Stimulated activated CD8-positive, alpha-beta memory T cell treated with anti-CD3 and anti-CD28 coated beads, Interleukin-12 subunit alpha, Interleukin-12 subunit beta, amount 100 ng/mL, for 4 hours (primary cell): ENCODE results near the gene CLIP1.
"Not testable (repeated sequence)": the region's sequence is repeated elsewhere in the genome, so short reads cannot be mapped to it uniquely, and the experiment has no call there.

ENCODE experiments used
- DNase-seq: peaks from one replicate; pipeline ENCODE4 v3.0.0-alpha.2; 2020; ENCODE audit warnings: low read depth

Gene CLIP1

GRCh38 chr12:122395319-122395718 is 27.1 kb downstream of the CLIP1 start:
- no peak for DNase-seq

DNA sequence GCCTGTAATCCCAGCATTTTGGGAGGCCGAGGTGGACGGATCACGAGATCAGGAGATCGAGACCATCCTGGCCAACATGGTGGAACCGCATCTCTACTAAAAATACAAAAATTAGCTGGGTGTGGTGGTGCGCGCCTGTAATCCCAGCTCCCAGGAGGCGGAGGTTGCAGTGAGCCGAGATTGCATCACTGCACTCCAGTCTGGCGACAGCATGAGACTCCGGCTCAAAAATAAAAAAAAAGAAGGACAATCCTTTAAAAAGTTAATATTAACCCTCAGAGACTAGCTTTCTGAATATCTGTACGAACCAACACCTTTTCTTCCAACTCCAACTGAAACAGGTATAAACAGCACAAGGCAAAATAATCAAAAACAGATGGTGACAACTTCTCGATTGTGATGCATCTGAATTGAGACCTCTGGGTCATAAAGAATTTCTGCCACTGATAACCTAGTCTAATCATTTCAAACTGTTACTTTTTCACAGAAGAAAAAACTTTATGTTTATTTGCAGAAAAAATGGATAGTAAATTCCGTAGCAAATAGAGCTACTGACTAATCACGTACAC is 27.8 kb downstream of the CLIP1 start:
- DNase-seq = no peak

- DNase-seq = no peak
Observed at GRCh38 chr12:122393817-122394216, 28.7 kb downstream of the CLIP1 start.

GRCh38 chr12:122392411-122392810 is 30.1 kb downstream of the CLIP1 start:
- DNase-seq = no peak

DNA sequence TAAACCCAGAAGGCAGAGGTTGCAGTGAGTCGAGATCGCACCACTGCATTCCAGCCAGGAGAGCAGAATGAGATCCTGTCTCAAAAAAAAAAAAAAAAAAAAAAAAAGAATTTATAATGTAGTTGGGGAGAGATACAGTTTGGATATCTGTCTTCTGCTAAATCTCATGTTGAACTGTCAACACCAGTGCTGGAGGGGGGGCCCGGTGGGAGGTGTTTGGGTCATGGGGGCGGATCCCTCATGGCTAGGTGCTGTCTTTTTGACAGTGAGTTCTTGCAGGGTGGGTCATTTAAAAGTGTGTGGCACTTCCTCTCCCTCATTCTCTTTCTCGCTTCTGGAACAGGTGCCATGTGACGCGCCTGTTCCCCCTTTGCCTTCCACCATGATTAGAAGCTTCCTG is 32.8 kb downstream of the CLIP1 start:
- no peak for DNase-seq

DNA sequence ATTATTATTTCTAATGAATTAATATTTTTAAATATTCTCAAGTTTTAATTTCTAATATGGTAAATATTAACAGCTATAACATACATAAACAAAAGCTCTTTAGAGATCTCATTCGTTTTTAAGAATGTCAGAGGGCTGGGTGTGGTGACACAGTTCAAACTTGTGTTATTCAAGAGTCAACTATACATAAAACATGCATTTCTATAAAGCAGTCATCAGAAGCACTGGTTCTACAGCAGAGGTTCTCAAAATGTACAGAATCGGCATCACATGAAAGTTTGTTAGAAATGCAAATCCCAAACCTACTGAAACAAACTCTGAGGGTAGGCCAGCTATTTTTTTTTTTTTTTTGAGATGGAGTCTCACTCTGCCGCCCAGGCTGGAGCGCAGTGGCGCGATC is 34.6 kb downstream of the CLIP1 start:
- no peak for DNase-seq

DNA sequence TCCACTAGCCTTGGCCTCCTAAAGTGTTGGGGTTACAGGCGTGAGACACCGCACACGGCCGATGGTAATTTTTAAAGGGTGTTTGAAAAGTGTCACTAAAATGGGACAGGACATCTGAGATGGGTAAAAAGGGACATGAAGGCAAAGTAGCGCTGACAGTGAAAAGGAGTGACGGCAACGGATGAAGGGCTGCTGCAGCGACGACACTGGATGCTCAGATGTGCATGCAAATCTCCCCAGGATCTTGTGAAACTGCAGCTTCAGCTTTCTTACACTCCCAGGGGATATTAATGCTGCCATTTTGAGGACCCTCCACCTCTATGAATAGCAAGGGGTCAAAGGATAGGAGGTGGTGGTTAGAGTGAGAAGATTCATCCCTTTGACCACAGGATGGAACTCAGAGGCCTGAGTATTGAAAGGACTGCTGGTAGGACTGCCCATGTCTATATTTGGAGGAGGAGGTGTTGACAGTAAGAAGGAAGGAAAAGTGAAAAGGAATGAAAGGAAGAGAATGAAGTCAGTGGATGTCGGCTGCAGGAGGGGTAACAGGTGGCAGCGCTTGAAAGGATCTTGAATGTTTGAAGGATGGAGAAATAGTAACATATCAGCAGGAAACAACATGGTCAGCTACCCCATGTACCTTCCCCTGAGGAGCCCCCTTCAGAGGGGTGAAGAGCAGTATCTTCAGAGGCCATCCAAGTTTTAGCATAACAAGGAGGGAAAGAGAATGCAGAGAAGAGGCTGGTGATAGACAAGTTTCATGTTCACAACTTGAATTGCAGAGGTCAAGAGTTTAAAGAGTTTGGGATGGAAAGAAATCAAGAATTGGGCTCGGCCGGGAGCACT is 37.1 kb downstream of the CLIP1 start:
- DNase-seq = no peak

DNA sequence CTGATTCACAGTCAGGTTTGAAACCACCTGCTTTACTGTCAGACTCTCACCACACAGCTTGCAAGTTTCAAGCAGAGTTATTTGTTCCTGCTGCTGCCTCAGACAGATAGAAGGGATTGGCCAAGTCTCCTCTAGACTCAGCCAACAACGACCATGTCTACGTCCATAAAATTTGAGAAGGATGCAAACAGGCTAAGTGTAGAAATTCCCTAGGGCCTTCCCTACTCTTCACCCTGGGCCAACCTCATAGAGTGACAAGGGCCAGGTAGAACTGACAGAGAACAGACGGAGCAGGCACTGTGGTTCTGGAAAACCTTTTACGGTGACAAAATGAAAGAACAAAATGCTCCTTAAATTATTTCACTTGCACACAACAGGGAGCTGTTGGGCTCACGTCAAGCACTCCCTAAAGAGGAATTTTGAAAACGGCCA is 39.5 kb downstream of the CLIP1 start:
- DNase-seq = no peak

DNA sequence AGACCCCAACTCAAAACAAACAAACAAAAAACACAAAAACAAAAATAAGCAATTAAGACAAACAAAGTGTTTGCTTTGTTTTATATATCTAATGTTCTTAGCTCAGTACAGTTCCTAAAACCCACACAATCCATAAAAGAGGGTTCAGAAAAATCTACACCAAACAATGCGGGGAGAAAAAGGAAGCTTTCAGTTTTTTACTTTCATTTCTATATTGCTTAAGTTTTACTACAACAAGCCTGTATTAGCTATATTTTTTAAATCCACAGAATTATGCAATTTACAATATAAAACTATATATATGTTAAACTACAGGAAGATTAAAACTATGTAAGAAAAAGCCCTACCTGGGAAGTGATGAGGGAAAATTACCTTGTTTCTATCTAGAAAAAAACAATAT is 41.4 kb downstream of the CLIP1 start:
- no peak for DNase-seq

GRCh38 chr12:122376751-122377150 is 45.7 kb downstream of the CLIP1 start:
- DNase-seq = not testable (repeated sequence)

GRCh38 chr12:122374707-122375106 is 47.8 kb downstream of the CLIP1 start:
- DNase-seq = no peak

DNA sequence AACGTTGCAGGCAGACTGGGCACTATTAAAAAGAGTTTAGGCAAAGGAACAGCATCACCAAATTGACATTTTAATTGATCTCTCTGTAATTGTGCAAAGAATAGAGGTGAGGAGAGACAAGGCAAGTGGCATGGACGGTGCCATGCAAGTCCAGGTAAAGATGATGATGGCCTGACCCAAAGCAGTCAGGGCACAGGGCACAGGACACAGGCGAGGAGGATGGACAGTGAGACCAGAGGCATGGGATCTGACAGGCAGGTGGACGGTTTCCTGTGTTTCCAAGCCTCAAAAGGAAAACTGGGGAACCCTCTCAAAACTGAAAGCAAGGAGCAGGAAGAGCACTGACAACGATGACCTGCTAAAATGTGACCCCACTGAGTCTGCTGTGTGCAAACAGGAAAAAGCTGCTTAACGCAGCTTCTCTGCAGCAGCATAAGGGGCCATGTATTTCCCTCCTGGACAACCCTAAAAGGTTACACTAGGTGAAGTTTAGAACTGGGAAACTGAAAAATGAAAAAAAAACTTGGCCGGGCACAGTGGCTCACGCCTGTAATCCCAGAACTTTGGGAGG is 50.9 kb downstream of the CLIP1 start:
- DNase-seq = no peak

DNA sequence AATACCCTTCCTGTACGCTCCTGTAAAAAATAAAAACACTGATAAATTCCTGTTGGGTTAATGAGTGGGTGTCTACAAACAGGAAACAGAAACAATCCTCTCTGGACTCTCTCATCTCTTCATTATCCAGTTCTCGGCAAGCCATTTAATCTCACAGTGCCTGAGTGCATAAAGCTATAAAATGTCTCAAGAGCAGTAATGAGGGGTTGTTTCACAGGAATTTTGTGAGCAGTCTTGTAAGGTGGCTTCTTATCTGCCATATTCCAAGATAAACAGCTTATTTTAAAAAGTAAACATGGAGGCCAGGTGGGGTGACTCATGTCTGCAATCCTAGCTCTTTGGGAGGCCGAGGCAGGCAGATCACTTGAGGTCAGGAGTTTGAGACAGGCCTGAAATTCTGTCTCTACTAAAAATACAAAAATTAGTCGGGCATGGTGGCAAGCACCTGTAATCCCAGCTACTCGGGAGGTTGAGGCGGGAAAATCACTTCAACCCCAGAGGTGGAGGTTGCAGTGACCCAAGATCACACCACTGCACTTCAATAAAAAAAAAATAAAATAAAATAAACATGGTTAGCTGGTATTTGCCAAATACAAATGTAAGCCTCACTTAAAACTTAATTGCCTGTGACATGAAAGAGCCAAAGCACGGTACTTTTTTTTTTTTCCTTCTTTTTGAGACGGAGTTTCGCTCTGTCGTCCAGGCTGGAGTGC is 54.0 kb downstream of the CLIP1 start:
- DNase-seq = no peak

DNA sequence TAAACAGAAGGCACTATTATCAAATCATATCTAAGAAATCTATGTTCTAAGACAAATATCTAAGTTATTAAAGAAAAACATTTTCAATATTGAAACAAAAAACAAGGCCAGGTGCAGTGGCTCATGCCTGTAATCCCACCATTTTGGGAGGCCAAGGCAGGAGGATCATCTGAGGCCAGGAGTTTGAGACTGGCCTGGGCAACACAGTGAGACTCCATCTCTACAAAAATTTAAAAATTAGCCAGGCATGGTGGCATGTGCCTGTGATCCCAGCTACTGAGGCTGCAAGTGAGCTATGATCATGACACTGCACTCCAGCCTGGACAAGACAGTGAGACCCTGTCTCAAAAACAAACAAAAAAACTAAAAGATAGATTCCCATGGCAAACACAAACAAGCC is 54.8 kb downstream of the CLIP1 start:
- not testable (repeated sequence) for DNase-seq

- no peak for DNase-seq
Observed at GRCh38 chr12:122366685-122367475, 55.6 kb downstream of the CLIP1 start.

DNA sequence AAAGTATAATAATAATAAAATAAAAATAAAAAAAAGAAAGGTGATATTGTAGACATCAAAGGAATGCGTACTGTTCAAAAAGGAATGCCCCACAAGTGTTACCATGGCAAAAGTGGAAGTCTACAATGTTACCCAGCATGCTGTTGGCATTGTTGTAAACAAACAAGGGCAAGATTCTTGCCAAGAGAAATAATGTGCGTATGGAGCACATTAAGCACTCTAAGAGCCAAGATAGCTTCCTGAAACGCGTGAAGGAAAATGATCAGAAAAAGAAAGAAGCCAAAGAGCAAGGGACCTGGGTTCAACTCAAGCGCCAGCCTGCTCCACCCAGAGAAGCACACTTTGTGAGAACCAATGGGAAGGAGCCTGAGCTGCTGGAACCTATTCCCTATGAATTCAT is 57.2 kb downstream of the CLIP1 start:
- DNase-seq = not testable (repeated sequence)

GRCh38 chr12:122363782-122364181 is 58.7 kb downstream of the CLIP1 start:
- no peak for DNase-seq

GRCh38 chr12:122362755-122363154 is 59.7 kb downstream of the CLIP1 start:
- no peak for DNase-seq

- not testable (repeated sequence) for DNase-seq
Observed at GRCh38 chr12:122358403-122358802, 64.1 kb downstream of the CLIP1 start.

DNA sequence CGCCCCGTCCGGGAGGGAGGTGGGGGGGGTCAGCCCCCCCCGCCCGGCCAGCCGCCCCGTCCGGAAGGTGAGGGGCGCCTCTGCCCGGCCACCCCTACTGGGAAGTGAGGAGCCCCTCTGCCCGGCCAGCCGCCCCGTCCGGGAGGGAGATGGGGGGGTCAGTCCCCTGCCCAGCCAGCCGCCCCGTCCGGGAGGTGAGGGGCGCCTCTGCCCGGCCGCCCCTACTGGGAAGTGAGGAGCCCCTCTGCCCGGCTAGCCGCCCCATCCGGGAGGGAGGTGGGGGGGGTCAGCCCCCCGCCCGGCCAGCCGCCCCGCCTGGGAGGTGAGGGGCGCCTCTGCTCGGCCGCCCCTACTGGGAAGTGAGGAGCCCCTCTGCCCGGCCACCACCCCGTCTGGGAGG is 64.9 kb downstream of the CLIP1 start:
- not testable (repeated sequence) for DNase-seq

DNA sequence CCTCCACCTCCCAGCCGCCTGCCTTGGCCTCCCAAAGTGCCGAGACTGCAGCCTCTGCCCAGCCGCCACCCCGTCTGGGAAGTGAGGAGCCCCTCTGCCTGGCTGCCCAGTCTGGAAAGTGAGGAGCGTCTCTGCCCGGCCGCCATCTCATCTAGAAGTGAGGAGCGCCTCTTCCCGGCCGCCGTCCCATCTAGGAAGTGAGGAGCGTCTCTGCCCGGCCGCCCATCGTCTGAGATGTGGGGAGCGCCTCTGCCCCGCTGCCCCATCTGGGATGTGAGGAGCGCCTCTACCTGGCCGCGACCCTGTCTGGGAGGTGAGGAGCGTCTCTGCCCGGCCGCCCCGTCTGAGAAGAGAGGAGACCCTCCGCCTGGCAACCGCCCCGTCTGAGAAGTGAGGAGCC is 65.5 kb downstream of the CLIP1 start:
- DNase-seq = not testable (repeated sequence)

DNA sequence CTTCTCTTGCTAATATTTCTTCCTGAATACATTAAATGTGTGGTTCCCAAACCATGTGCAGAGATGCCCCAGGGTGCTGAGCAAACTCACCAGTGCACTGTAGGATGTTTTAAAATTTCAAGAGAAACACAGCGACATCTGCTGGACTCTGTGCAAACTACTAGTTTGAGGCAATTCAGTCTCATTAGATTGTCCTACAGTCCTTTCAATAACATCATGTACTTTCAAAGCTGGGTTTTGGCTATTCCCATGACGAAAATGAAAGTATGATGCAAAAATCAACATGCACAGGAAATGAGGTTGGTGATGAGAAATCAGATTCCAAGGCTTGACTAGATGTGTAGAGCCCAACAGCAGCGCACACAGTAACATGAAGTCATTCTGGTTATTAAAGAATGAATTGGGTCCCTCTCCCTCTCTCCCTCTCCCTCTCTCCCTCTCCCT is 66.3 kb downstream of the CLIP1 start:
- no peak for DNase-seq
